Prostate gland (tissue), 2 donors: ENCODE measurements around the gene SLC7A11.

ENCODE experiments used
- CTCF ChIP-seq, 4 experiments: fragments of 200-600 bp in 2 of 4; fragments of 450-650 bp in 2 of 4; sonication (generic) in 2 of 4; IDR thresholded peaks; 1 replicate in 3 of 4; 2 replicates in 1 of 4; pipeline ENCODE4 v1.5.1; 2016 to 2019; ENCODE audit warnings: antibody characterized with exemption in 4 of 4, mild to moderate bottlenecking in 2 of 4, moderate library complexity in 2 of 4
- POLR2A ChIP-seq: fragments of 450-650 bp; IDR thresholded peaks from one replicate; pipeline ENCODE4 v1.6.1; 2016; ENCODE audit warnings: antibody characterized with exemption, mild to moderate bottlenecking

- TF ChIP-seq CTCF (IDR thresholded peaks at IDR 0.05), result no peak
- no peak for TF ChIP-seq POLR2A
Observed at GRCh38 chr4:138209094-138209493, 33.1 kb downstream of the SLC7A11 start.
